GM18858 (cell line): ENCODE measurements around the gene CHST14.

ENCODE experiments used
- ATAC-seq: cut with Tn5 transposase; IDR thresholded peaks from one replicate; pipeline ENCODE4 v1.9.1; 2021; ENCODE audit not compliant: unreplicated experiment

The CHST14 gene

DNA sequence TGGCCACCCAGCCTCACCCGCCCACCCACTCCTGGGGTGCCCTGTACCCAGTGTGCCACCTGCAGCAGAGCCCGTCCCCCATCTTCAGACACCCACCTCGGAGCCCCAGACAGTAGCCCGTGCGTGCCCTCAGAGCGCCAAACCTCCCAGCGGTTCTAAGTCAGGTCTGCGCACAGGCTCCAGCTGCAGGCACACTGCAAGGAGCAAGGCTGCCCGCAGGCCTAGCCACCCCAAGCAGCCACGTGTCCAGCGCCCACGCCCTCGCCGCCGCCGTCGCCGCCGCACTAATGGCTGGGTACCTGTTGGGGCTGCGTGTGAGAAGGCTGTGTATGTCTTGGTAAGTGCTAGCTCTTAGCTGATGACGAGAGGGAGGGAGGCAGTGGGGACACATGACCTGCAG is 8.8 kb upstream of the CHST14 start:
- ATAC-seq, result no peak

DNA sequence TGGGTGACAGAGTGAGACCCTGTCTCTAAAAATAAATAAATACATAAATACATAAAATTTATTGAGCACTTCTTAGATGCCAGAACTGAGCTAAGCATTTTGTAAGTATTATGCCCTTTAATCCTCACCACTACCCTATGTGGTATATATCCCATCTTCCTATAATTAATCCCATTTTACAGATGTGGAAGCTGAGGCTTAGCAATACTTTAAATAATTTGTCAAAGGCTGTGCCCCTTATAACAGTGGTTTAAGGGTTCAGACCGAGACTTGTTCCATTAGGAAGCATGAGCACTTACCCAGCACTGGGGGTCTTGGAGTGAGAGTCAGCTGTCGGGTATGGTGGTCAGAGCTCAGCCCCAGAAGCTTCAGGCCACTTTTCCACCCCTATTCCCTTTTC is 7.5 kb upstream of the CHST14 start:
- ATAC-seq, result no peak

DNA sequence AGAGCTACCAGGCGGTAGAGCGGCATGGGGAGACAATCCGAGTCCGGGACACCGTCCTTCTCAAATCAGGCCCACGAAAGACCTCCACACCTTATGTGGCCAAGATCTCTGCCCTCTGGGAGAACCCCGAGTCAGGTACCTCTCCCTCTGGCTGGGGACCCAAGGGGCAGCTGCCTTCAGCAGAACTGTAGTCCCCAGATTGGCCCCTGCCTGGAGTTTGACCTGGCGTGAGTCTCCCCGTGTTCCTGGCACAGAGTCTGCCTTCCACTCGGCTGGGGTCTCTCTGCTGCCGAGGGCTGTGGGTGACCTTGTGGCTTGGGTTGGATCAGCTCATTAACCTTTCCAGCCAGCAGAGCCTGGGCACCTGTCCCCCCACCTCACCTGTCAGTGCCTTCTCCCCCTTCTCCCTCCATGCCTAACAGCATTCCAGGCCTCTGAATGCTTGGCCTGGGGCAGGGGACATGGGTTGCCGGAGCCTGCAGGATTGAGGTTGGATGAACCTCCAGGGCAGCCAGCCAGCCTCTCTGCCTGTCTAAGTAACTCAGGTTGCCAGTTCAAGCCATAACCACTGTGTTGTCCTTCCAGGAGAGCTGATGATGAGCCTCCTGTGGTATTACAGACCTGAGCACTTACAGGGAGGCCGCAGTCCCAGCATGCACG is 6.8 kb upstream of the CHST14 start:
- no peak for ATAC-seq

DNA sequence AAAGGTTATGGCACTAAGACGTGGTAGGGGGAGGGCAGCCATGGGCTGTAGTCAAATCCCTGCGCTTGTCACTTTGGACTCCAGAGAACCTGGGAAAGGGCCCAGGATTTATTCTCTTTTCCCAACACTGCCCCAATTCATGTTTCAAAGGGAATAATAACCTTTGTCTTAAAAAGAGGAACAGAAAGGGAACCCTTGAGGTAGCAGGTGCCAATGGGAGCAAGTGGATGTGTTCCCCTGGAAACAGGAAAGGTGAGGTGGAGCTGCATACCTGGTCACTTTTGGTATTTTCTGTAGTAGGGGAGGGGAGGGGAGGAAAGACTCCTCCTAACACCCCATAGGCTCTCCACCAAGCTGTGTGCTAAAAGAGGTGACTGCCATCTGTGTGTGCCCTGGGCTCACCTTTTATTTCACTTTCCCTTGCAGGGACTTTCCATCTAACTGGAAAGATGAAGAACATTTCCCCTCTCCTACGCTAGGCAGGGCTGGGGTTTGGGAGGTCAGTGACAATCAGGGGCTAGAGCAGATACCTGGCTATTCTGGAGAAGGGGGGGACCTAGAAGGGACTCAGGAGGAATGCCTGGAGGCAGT is 6.1 kb upstream of the CHST14 start:
- ATAC-seq, result no peak

DNA sequence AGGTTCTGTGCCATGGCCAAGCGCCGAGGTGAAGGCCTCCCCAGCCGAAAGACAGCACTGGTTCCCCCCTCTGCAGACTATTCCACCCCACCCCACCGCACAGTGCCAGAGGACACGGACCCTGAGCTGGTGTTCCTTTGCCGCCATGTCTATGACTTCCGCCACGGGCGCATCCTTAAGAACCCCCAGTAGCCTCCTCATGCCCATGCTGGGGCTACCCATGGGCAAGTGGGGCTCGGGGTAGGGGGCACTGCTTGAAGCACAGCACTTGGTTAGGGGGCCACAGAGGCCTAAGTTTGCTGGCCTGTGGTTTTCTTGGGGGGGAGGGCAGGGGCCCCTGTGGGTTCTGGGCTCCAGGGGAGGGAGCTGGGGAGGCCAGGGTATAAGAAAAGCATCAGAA is 4.8 kb upstream of the CHST14 start:
- no peak for ATAC-seq

DNA sequence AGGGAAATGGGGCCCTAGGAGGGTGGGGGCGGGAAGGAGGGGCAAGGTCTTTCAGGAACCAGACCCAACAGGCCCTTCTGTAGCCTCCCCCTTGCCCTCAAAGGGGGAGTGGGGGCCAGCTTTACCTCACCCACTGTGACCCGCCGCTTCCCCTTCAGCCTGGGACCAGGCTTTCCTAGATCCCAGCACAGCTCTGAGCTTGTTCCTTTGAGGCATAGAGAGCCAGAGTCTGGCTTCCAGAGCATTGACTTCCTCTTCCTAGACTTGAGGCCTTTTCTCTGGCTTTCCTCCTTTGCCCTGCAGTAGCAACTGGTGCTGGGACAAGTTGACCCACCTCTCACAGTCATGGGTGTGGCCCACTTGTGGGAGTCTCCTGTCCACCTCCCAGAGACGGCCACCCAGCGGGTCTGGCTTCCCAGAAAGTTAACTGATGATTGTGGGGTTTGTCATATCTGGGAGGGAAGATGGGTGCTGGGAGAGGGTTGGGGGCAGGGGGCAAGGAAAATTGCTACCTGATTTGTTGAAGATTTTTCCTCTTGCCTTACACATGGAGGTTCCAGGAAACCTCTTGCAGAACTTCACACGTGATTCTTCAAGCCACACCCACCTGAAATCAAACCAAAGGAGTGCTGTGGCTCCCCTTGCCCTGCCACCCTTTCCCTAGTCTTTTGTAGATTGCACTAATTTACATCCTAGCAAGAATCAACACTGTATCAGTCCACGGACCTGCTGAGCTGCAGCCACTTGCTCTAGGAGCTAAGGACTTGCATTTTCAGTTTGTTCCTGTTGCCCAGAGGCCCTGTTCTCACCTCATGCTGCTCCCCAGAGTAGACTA is 4.1 kb upstream of the CHST14 start:
- ATAC-seq, result no peak

DNA sequence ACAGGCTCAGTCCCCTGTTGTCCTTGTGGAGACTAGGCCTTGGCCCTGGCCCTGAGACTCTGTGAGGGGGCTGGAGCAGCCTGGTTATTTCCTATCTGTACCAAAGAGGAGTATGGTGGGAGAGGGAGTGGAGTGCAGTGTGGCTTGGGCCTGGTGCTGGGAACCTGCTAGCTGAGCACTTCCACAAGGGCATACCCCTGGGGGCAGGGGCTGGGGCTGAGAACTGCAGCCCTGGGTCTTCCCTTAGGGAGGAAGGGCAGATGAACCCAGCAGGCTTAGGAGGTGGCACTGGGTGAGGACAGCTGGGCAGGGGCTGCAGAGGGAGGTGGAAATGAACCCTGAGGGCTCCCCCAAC is 3.5 kb upstream of the CHST14 start:
- ATAC-seq, result no peak

DNA sequence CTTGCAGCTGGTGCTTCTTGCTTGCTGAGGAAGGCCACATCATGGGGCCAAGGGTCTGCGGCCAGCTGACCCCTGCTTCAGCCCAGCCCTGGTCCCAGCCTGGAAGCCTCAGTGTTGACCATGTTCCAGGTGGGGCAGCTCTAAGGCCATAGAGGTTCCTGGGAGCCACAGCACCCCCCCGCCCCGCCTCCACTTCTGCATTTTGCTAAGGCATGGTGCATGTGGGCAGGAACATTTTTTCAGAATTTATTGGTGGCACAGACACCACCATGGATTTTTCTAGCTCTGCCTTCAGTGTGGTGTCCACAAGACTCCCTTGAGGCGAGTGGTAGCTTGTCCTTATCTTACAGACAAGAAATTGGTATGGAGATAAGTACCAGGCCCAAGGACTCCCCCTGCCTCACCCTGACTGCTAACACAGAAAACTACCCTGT is 1.9 kb upstream of the CHST14 start:
- ATAC-seq, result no peak

DNA sequence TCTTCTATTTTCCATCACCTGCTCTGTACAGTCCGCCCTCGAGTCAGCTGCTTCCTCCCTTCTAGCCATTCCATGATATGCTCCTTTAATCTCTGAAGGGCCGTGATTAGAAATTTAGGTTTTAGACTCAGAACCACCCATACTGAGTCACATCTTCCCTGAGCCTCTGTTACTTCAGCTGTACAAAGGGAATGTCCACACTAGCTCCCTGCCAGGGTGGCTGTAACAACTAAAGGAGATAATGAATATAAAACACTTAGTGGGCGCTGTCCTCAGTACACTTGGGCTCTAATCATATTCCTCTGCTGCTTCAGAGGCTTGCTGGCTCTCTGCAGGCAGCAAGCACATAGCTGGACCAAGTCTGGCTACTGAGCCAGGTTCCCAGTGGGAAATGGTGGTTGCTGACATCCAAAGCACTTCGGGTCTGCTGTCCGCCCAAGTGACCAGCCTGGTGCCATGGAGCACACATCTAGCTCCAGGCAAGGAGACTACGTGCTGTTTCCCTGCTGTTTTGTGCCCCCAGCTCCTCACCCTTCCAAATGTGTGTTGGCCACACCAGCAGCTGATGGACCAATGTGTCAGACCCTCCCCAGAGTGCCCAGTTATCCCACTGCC is 901 bp upstream of the CHST14 start:
- ATAC-seq, result no peak

DNA sequence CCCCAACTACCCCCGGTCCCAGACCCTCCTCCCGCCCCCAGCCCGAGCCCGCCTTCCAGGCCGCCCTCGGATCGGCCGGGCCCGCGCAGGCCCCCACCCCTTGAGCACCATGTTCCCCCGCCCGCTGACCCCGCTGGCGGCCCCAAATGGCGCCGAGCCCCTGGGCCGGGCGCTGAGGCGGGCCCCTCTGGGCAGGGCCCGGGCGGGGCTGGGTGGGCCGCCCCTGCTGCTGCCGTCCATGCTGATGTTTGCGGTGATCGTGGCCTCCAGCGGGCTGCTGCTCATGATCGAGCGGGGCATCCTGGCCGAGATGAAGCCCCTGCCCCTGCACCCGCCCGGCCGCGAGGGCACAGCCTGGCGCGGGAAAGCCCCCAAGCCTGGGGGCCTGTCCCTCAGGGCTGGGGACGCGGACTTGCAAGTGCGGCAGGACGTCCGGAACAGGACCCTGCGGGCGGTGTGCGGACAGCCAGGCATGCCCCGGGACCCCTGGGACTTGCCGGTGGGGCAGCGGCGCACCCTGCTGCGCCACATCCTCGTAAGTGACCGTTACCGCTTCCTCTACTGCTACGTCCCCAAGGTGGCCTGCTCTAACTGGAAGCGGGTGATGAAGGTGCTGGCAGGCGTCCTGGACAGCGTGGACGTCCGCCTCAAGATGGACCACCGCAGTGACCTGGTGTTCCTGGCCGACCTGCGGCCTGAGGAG is 472 bp downstream of the CHST14 start:
- no peak for ATAC-seq

DNA sequence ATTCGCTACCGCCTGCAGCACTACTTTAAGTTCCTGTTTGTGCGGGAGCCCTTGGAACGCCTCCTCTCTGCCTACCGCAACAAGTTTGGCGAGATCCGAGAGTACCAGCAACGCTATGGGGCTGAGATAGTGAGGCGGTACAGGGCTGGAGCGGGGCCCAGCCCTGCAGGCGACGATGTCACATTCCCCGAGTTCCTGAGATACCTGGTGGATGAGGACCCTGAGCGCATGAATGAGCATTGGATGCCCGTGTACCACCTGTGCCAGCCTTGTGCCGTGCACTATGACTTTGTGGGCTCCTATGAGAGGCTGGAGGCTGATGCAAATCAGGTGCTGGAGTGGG is 995 bp downstream of the CHST14 start:
- ATAC-seq, result no peak

DNA sequence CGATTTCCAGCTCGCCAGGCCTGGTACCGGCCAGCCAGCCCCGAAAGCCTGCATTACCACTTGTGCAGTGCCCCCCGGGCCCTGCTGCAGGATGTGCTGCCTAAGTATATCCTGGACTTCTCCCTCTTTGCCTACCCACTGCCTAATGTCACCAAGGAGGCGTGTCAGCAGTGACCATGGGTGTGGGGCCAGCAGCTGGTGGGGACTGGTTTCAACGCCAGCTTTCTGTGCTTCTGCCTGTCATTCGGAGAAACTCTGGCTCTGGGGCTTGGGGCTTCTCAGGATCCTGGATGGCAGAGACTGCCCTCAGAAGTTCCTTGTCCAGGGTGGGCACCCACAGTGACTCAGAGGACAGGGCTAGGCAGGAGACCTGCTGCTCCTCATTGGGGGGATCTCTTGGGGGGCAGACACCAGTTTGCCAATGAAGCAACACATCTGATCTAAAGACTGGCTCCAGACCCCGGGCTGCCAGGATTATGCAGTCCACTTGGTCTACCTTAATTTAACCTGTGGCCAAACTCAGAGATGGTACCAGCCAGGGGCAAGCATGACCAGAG is 1.5 kb downstream of the CHST14 start:
- no peak for ATAC-seq

DNA sequence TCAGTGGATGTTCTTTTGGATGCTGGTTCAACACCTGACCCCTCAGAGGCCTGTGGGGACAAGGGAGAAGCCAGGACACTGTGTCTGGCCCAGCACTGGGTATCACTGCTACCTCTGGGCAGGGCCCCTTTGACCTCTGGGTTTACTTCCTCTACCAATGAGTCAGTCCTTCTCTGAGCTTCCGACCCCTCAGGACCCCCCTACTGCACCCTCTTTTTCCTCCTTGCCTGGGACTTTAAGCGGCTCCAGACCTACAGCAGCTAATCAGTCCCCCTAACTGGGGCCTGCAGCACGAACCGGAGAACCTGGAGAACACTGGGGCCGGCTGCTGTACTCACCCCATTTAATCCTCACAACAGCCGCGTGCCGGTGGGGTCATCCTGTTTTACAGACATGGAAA is 3.8 kb downstream of the CHST14 start:
- no peak for ATAC-seq

DNA sequence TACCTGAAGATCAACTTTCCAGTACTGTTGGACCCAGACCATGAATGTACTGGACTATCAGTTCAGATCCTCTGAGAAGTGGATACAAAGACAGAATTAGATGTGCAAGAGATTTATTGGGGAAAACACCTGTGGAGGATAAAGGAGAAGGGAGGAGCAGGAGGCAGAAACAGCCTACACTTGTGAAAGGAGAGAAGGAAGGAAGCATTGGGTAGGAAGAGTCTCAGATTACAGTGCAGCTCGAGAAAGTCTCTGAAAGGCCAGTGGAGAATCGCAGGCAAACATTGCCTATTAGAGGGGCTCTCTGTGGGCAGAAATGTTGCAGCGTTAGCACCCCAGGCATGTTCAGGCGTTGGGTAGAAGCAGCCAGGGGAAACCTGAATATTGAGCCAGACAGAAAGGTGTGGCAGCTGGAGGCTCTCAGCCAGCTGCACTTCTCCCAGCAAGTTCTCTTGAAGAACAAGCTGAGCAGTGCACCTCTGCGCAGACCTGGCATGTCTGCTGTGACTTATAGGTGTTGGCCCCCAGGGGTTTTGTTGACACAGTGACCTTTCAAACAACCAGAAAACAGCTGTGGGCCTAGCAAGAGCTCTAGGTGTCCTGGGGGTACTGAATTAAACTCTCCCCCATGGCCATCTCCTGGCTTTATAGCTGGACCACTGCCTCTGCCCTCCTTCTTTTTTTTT is 7.0 kb downstream of the CHST14 start:
- no peak for ATAC-seq

DNA sequence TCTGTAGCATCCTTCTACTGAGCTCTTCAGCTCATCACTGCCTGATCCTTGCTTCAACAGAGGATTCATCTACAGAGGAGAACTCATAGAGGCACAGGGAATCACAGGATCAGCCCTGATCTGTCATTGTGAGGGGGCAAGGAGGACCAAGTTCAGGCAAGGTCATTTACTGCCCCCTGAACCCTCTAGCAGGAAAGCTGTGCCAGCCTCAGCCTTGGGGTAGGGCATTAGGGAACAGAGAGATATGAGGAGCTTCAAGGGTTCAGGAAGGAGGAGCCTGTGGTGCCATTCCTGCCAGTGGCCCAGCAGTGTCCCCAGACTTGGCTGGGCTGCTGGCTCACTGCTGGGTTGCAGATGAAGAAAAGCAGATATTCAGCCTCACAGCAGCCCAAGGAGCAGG is 8.2 kb downstream of the CHST14 start:
- no peak for ATAC-seq

DNA sequence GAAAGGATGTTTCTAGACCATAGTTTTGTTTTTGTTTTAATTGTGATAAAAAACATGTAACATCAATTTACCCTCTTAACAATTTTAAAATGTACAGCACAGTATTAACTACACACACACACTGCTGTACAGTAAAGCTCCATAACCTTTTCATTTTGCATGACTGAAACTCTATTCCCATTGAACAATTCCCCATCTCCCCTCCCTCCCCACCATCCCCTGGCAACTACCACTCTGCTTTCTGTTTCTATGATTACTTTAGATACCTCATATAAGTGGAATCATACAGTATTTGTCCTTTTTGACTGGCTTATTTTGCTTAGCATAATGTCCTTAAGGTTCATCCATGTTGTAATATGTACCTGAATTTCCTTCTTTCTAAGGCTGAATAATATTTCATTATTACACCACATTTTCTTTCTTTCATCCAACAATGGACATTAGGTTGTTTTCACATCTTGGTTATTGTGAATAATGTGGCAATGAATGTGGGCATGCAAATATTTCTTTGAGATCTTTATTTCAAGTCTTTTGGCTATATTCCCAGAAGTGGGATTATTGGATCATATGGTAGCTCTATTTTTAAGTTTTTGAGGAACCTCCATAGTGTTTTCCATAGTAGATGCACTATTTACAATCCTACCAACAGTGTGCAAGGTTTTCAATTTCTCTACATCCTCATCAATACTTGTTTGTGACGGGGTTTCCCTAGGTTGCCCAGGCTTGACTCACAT is 10.7 kb downstream of the CHST14 start:
- ATAC-seq, result no peak

DNA sequence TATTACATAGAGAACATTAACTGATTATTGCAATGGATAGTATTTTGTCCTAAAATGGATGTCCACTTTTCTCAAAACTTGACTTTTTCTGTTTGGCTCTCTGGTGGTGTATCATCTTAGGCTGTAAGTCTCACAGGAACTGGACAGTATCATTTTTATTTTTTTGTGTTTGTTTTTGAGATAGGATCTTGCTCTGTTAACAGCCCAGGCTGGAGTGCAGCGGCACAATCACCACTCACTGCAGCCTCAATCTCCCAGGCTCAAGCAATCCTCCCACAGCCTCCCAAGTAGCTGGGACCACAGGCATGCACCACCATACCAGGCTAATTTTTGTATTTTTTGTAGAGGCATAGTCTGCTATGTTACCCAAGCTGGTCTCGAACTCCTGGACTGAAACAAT is 13.1 kb downstream of the CHST14 start:
- no peak for ATAC-seq

DNA sequence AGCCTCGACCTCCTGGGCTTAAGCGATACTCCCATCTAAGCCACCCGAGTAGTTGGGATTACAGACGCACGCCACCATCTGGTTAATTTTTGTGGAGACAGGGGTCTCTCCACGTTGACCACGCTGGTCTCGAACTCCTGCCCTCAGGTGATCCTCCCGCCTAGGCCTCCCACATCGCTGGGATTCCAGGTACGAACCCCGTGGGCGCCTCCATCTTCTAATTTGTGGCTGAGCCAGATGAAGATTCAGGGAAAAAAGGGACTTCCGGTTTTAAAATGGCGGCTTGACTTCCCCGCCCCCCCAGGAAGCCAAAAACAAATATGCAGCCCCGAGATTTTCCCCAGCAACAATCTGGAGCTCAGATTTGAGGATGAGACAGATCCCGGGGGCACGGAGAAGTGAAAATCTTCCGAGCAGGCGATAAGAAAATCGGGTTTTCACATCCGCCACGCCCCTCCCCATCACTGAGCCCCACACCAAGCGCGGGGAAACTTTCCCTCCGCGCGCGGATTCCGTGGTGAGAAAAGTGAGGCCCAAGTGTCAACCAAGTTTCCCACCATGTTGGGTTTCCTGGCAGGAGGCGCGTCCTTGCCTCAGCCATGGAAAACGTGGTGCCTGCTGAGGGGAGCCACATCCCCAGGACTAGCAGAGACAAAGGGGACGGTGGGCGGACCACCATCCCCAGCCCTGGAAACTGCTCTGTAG is 15.4 kb downstream of the CHST14 start:
- no peak for ATAC-seq
